ENCODE measurements around the gene GDF2. TPM values are rescaled to one million over a fixed set of nuclear protein-coding genes. Genes with fewer than 3 reads are reported as not detected.

Gene GDF2
- polyA plus RNA-seq, 4 donors, result not detected

DNA sequence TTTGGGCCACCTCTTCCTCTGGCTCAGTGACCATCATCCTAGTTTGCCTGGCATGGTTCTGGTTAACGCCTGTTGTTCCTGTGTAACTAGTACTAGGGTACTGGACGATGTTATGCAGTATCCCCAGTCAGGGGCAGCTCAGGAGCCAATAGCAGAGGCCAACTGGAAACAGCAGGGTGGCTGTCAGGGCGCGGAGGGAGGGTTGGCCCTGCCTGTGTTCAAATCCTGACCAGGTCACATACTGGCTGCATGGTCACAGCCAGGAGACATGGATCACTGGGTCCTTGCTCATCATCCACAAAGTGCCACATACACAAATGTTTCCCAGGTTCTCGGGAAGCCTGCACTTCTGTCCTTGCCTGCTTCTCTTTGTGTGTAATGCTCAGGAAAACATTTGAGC is 13.7 kb downstream of the GDF2 start:
- DNase-seq, result no peak
- no peaks in the 10 kb centered on the region for H3K9me3 ChIP-seq (ENCODE audit: control insufficient read depth in 2 of 2, insufficient read depth in 1 of 2, low read depth in 1 of 2, low read length in 1 of 2)
- H3K27me3 ChIP-seq (ENCODE audit: control insufficient read depth in 3 of 3, insufficient read depth in 3 of 3, low read length in 3 of 3), result peaks cover 0 to 4% (median 0%) of the 10 kb centered on the region in 3 donors
- no peak overlapping the region for H3K27ac ChIP-seq (ENCODE audit: low read depth in 1 of 3, low read length in 2 of 3)
- H3K4me1 ChIP-seq (ENCODE audit: control insufficient read depth in 3 of 3, insufficient read depth in 2 of 3, low read depth in 1 of 3, low read length in 2 of 3), result peaks cover 0 to 3% (median 0%) of the 10 kb centered on the region in 3 donors
- WGBS, 3 donors, result 85 to 95% (median 89%) methylated on average over 5 of the region's 5 CpGs
- FAIRE-seq, result no peak
- H3K4me3 ChIP-seq (ENCODE audit: low read depth in 1 of 3, low read length in 3 of 3), result no peak overlapping the region
- no peaks in the 10 kb centered on the region for H3K36me3 ChIP-seq (ENCODE audit: control insufficient read depth in 3 of 3, insufficient read depth in 2 of 3, low read depth in 1 of 3, low read length in 3 of 3)

GRCh38 chr10:47336387-47337134 is 14.3 kb downstream of the GDF2 start:
- no peak overlapping the region for H3K27ac ChIP-seq (ENCODE audit: low read depth in 1 of 3, low read length in 2 of 3)
- no peak for FAIRE-seq
- no peak overlapping the region for H3K4me3 ChIP-seq (ENCODE audit: low read depth in 1 of 3, low read length in 3 of 3)
- H3K27me3 ChIP-seq (ENCODE audit: control insufficient read depth in 3 of 3, insufficient read depth in 3 of 3, low read length in 3 of 3), result peaks cover 0 to 4% (median 0%) of the 10 kb centered on the region in 3 donors
- H3K4me1 ChIP-seq (ENCODE audit: control insufficient read depth in 3 of 3, insufficient read depth in 2 of 3, low read depth in 1 of 3, low read length in 2 of 3), result no peaks in the 10 kb centered on the region
- DNase-seq, result no peak
- no peaks in the 10 kb centered on the region for H3K9me3 ChIP-seq (ENCODE audit: control insufficient read depth in 2 of 2, insufficient read depth in 1 of 2, low read depth in 1 of 2, low read length in 1 of 2)
- WGBS, 3 donors, result 74 to 88% (median 80%) methylated on average over 15 of the region's 15 CpGs
- H3K36me3 ChIP-seq (ENCODE audit: control insufficient read depth in 3 of 3, insufficient read depth in 2 of 3, low read depth in 1 of 3, low read length in 3 of 3), result no peaks in the 10 kb centered on the region

DNA sequence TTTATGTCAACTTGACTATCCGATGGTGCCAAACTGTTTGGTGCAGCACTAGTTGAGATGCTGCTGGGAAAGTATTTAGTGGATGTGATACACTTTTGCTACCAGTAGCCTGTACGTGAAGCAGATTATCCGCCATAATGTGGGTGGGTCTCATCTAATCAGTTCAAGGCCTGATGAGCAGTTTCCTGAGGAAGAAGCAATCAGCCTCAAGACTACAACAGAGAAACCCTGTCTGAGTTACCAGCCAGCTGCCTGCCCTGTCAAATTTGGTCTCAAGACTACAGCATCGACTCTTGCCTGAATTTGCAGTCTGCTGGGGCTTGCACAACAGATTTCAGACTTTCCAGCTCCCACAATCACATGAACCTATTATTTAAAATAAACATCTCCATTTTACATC is 15.1 kb downstream of the GDF2 start:
- 73 to 76% (median 74%) methylated on average over 4 of the region's 4 CpGs for WGBS, 3 donors
- Histone ChIP-seq H3K9me3 (ENCODE audit: control insufficient read depth in 2 of 2, insufficient read depth in 1 of 2, low read depth in 1 of 2, low read length in 1 of 2) (no peaks in the 10 kb centered on the region), H3K4me1 (ENCODE audit: control insufficient read depth in 3 of 3, insufficient read depth in 2 of 3, low read depth in 1 of 3, low read length in 2 of 3) (no peaks in the 10 kb centered on the region), H3K36me3 (ENCODE audit: control insufficient read depth in 3 of 3, insufficient read depth in 2 of 3, low read depth in 1 of 3, low read length in 3 of 3) (no peaks in the 10 kb centered on the region), H3K27me3 (ENCODE audit: control insufficient read depth in 3 of 3, insufficient read depth in 3 of 3, low read length in 3 of 3) (peaks cover 0 to 4% (median 0%) of the 10 kb centered on the region in 3 donors), H3K4me3 (ENCODE audit: low read depth in 1 of 3, low read length in 3 of 3) (no peak overlapping the region), H3K27ac (ENCODE audit: low read depth in 1 of 3, low read length in 2 of 3) (no peak overlapping the region)
- DNase-seq (no peak), FAIRE-seq (no peak)

GRCh38 chr10:47339186-47339735 is 17.0 kb downstream of the GDF2 start:
- H3K9me3 ChIP-seq (ENCODE audit: control insufficient read depth in 2 of 2, insufficient read depth in 1 of 2, low read depth in 1 of 2, low read length in 1 of 2), result no peaks in the 10 kb centered on the region
- H3K27me3 ChIP-seq (ENCODE audit: control insufficient read depth in 3 of 3, insufficient read depth in 3 of 3, low read length in 3 of 3), result peaks cover 0 to 4% (median 0%) of the 10 kb centered on the region in 3 donors
- no peak overlapping the region for H3K4me3 ChIP-seq (ENCODE audit: low read depth in 1 of 3, low read length in 3 of 3)
- H3K4me1 ChIP-seq (ENCODE audit: control insufficient read depth in 3 of 3, insufficient read depth in 2 of 3, low read depth in 1 of 3, low read length in 2 of 3), result no peaks in the 10 kb centered on the region
- 88 to 91% (median 90%) methylated on average over 8 of the region's 8 CpGs for WGBS, 3 donors
- DNase-seq (no peak), FAIRE-seq (no peak)
- no peaks in the 10 kb centered on the region for H3K36me3 ChIP-seq (ENCODE audit: control insufficient read depth in 3 of 3, insufficient read depth in 2 of 3, low read depth in 1 of 3, low read length in 3 of 3)
- H3K27ac ChIP-seq (ENCODE audit: low read depth in 1 of 3, low read length in 2 of 3), result no peak overlapping the region

GRCh38 chr10:47339759-47340607 is 17.7 kb downstream of the GDF2 start:
- Histone ChIP-seq H3K4me1 (ENCODE audit: control insufficient read depth in 3 of 3, insufficient read depth in 2 of 3, low read depth in 1 of 3, low read length in 2 of 3) (no peaks in the 10 kb centered on the region), H3K9me3 (ENCODE audit: control insufficient read depth in 2 of 2, insufficient read depth in 1 of 2, low read depth in 1 of 2, low read length in 1 of 2) (no peaks in the 10 kb centered on the region), H3K27ac (ENCODE audit: low read depth in 1 of 3, low read length in 2 of 3) (no peak overlapping the region), H3K4me3 (ENCODE audit: low read depth in 1 of 3, low read length in 3 of 3) (no peak overlapping the region), H3K27me3 (ENCODE audit: control insufficient read depth in 3 of 3, insufficient read depth in 3 of 3, low read length in 3 of 3) (peaks cover 0 to 2% (median 0%) of the 10 kb centered on the region in 3 donors), H3K36me3 (ENCODE audit: control insufficient read depth in 3 of 3, insufficient read depth in 2 of 3, low read depth in 1 of 3, low read length in 3 of 3) (no peaks in the 10 kb centered on the region)
- FAIRE-seq (no peak), DNase-seq (no peak)
- WGBS, 3 donors, result 67 to 78% (median 71%) methylated on average over 15 of the region's 15 CpGs

DNA sequence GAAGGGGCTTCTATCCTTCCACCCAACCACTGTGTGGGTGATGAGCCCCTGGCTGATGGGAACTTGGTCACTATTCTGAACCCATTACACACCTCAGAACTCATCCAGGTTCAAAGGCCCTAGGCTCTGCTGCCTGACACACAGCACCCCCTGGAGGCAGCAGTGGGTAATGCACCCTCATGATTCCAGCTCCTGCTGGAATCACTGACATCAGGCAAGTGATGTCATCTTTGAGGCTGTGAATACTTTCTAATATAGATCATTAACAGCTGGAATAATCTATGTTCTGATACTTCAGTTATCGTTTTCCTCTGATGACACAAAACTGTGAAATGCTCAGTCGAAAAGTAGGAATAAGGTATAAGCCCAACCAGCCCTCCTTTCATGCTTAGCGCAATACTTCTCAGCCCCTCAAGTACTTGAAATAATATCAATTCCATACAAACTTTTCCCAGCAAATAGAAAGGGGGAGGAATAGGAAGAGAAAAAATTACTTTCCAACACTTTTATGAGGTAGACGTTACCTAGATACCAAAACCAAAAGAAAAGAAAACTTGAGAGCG is 18.4 kb downstream of the GDF2 start:
- Histone ChIP-seq H3K4me1 (ENCODE audit: control insufficient read depth in 3 of 3, insufficient read depth in 2 of 3, low read depth in 1 of 3, low read length in 2 of 3) (no peaks in the 10 kb centered on the region), H3K4me3 (ENCODE audit: low read depth in 1 of 3, low read length in 3 of 3) (no peak overlapping the region), H3K36me3 (ENCODE audit: control insufficient read depth in 3 of 3, insufficient read depth in 2 of 3, low read depth in 1 of 3, low read length in 3 of 3) (no peaks in the 10 kb centered on the region), H3K27me3 (ENCODE audit: control insufficient read depth in 3 of 3, insufficient read depth in 3 of 3, low read length in 3 of 3) (peaks cover 0 to 2% (median 0%) of the 10 kb centered on the region in 3 donors), H3K27ac (ENCODE audit: low read depth in 1 of 3, low read length in 2 of 3) (no peak overlapping the region), H3K9me3 (ENCODE audit: control insufficient read depth in 2 of 2, insufficient read depth in 1 of 2, low read depth in 1 of 2, low read length in 1 of 2) (no peaks in the 10 kb centered on the region)
- WGBS, 3 donors, result 64 to 71% (median 65%) methylated on average over 5 of the region's 5 CpGs
- DNase-seq (peak; percentile 76 to 79), FAIRE-seq (no peak)

DNA sequence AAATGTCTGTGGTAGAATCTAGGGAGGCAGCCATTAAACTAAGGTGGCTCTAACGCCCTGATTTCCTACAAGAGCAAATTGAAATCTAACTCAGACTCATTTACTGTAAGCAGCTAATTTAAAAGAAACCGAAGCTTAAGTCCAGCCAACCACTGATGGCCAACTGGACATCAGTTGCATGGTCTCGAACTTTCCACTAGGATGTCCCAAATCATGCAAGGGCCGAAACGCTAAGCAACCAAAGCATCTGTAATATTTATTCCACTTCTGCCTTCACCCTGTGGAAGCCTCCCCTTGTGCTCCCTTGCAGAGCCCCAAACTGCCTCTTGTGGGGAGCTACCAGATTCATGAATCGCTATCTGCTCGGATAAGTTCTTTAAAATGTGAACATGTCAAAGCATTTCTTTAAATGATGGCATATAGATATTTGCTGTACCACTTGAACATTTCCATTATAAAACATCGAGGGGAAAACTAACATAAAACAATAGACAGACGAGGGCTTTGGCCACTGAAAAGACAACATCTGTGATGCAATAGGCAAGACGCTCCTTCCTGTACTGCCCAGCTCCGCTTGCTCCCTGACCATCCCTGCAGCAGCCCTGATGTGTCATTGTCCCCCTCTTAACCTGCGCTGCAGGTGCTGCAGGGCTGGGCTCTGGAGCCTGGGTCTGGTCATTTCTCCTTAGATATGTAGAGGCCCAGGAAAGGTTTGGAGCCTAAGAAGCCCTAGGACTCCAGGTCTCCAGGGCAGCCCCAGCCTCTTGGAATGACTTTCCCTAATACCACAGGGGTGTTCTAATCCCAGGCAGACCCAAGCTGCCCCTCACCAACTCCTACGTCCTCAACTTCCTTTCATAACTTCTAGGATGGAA is 23.0 kb downstream of the GDF2 start:
- FAIRE-seq (no peak), DNase-seq (no peak)
- H3K36me3 ChIP-seq (ENCODE audit: control insufficient read depth in 3 of 3, insufficient read depth in 2 of 3, low read depth in 1 of 3, low read length in 3 of 3), result no peaks in the 10 kb centered on the region
- WGBS, 3 donors, result 87 to 89% (median 89%) methylated on average over 13 of the region's 13 CpGs
- H3K4me1 ChIP-seq (ENCODE audit: control insufficient read depth in 3 of 3, insufficient read depth in 2 of 3, low read depth in 1 of 3, low read length in 2 of 3), result peaks cover 0 to 3% (median 0%) of the 10 kb centered on the region in 3 donors
- no peaks in the 10 kb centered on the region for H3K27me3 ChIP-seq (ENCODE audit: control insufficient read depth in 3 of 3, insufficient read depth in 3 of 3, low read length in 3 of 3)
- no peak overlapping the region for H3K27ac ChIP-seq (ENCODE audit: low read depth in 1 of 3, low read length in 2 of 3)
- H3K9me3 ChIP-seq (ENCODE audit: control insufficient read depth in 2 of 2, insufficient read depth in 1 of 2, low read depth in 1 of 2, low read length in 1 of 2), result no peaks in the 10 kb centered on the region
- no peak overlapping the region for H3K4me3 ChIP-seq (ENCODE audit: low read depth in 1 of 3, low read length in 3 of 3)

All from small intestine (tissue), 7 donors.